NCI-H2171 treated with DMSO at 0.1 percent for 48 hours (cell line): Measurements from ENCODE around the gene GMCL1.
"Not testable (repeated sequence)": the region's sequence is repeated elsewhere in the genome, so short reads cannot be mapped to it uniquely, and the experiment has no call there.

Experiments used
- DNase-seq: peaks from one replicate; lab custom pipeline; 2025; lab: John Stamatoyannopoulos, UW

The GMCL1 gene

GRCh38 chr2:69807821-69808540 is 21.5 kb upstream of the GMCL1 start:
- no peak for DNase-seq

DNA sequence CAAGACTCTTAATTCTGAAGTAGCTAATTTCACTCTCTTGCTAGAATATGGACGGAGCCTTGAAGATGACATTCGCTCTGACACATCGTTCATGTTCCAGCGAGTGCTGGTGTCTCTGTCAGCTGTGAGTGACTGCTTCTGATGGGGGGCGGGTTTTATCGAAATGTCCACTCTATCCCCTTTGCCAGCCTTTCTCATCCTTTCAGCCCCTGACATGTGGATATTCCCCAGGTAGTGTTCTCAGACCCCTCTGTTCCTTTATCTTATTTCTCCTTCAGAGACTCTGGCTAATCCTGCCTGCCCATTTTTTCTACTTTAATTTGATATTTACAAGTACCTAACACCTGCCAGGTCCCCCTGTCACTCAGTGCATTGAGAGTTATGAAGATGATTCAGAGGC is 18.9 kb upstream of the GMCL1 start:
- peak; percentile 40 for DNase-seq

DNA sequence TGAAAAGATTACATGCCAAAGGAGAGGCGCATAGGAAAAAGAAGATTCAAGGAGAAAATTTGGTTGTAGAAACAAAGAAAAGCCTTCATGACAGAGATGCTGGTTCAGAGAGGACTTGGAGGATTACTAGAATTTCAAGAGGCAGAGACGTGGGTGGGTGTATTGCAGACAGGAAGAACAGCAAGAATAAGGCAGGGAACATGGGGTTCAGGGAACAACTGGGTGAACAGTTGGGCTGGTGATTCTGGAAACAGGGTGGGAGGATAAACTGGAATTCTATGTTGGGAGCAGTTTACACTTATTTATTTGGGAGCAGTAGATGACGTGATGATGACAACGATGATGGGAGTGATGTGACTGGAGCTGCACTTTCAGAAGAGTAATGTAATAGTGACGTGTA is 18.4 kb upstream of the GMCL1 start:
- no peak for DNase-seq

DNA sequence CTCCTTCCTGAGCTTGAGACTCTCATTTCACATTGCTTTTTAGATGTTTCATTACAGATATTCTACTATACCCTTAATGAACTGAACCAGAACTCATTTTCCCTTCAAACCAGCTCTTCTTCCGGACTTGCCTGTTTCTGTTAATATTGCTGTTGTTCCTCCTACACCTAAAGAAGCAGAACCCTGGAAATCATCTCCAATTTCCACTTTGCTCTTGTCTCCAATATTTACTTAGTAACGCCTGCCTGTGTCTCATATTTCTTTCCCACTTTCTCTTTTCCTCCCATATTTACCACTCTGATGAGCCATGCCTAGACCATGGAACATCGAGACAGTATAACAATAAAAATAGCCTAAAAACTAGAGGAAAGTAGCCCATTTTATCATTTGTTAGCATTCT is 17.9 kb upstream of the GMCL1 start:
- DNase-seq = peak; percentile 50

- no peak for DNase-seq
Observed at GRCh38 chr2:69815717-69816116, 13.7 kb upstream of the GMCL1 start.

DNA sequence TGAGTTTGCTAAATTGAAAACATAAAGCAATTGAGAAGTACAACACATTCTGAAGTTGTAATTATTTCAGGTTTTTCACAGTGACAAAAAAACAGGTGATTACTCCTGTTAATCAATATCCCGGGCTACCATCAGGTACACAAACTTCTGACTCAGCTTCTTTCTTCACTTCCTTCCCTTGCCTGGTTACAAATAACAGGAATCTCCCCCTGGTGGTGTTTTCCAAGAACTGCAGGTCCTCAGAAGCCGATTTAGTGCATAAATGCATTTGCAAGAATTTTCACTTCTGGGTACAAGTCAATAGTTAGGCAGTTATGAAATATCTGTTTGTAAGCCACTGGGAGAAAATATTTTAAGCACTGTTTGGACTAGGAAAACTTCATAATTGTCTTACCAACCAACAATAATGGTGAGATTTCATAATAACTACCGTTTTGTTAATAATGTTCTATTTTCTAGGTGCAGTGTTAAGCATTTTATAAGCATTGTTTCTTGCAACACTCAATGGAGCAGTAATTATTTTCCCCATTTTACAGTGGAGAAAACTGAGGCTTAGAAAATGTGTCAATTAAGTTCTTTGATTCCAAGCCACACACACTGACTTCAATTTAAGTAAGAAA is 12.4 kb upstream of the GMCL1 start:
- peak; percentile 89 for DNase-seq

DNA sequence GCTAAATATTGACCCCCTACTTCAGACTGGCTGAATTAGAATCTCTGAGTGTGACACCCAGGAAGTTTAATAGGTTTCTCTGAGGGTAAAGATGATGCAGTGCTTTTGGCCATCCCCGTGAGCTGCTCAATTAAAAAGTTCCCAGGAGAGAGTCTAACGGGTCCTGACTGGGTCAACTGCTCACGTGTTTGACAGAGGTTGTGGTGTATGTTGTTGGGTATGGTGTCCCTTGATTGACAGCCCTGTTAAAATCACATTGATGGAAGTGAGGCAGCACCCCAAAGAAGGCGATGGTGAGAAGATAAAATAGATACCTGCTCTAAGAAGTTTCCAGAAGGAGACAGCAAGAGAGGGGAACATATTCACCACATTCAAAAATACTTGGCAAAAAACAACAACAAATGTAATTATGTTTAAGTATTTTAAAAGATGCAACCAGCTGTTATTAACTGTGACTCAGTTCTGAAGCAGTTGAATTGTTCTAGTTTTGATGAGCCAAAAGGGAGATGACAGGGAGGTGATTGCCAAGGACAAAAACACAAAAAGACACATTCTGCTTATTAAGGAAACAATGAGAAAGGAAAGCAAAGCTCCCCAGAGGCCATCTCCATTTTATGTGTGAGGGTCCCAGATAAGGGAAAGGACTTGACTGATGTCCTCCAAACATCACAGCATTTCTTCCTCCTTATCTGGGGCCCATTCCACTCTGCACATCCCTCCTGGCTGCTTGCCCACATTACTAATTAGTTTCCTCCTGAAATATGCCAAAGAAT is 11.5 kb upstream of the GMCL1 start:
- DNase-seq = no peak

GRCh38 chr2:69827796-69828540 is 1.5 kb upstream of the GMCL1 start:
- no peak for DNase-seq

DNA sequence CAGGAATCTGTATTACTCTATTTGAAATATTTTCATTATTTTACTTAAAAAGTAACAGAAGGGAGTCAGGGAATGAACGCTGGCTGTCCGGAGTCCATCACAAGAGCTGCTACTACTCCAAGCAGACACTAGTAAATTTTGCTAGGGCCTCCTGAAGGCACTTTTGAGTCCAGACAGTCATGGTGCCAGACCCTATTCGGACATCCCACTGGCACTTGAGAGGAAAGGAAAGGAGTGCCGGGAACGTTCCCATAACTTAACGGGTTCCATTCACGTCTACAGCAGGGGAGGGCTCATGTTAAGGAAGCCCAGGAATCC is 563 bp upstream of the GMCL1 start:
- no peak for DNase-seq

DNA sequence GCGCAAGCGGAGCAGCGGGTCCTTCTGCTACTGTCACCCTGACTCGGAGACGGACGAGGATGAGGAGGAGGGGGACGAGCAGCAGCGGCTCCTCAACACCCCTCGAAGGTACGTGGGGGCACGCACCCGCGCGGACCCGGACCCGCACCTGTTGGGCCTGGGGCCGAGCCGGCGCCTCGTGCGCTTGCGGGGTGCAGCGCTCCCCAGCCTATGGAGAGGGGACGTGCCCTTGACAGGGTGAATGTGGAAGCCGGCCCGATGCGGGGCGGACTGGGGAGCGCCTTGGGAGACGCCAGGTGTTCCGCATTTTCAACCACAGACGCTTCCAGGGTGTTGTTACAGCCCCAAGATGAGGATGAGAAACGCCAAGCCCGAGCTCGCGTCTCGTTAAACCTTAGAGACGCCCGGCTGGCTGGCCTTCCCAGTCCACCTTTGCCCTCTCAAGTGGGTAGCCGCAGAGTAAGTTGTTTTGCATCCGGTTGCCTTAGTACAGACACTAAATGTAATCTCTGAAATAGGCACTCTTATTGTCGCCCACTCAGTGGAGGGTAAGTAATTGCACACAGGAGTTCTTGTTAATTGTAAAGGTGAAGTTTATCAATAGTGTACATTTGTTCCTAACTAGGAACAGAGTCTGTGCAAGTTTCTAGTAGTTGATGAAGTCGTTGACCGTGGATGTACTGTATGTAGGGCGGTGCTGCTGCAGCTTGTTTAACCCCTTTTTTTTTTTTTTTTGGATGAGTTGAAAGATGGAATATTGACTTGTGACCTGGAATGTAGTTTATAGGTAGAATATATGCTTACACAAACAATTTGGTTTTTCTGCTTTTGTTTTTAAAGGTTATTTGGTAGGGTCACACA is 815 bp downstream of the GMCL1 start:
- peak; percentile 44 for DNase-seq

- DNase-seq = not testable (repeated sequence)
Observed at GRCh38 chr2:69830906-69831241, 1.4 kb downstream of the GMCL1 start.

DNA sequence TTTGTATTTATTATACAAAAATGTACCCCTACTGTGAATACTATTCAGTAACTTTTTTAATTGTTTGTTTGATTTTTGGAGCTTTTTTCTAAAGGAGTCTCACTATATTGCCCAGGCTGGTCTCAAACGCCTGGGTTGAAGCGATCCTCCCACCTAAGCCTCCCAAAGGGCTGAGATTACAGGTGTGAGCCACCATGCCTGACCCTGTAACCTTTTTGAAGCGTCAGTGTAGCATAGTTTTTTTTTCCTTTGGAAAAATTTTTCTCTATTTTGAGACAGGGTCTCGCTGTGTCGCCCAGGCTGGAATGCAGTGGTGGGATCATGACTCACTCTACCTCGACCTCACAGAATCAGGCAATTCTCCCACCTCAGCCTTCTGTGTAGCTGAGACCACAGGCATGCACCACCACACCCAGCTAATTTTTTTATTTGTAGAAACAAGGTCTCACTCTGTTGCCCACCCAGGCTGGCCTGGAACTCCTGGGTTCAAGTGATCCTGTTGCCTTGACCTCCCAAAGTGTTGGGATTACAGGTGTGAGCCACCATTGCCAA is 2.0 kb downstream of the GMCL1 start:
- no peak for DNase-seq

GRCh38 chr2:69833752-69834151 is 4.3 kb downstream of the GMCL1 start:
- DNase-seq = no peak

DNA sequence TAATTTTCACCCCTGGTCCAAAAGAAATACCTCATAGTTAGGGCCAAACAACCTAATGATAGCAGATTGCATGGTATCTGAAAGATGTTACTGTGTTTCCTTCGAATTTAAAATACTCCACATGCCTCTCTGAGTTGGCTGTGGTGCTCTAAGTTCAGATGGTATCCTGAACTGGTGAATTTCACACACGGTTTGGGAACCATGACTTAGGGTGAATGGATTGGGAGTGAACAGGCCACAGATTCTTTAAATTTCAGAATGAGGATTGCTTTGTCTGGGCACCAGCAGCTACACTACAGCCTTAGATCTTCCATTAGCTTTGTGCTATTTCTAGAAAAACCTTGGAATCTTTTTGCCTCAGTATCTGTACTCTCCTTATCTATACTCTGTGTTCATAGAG is 6.2 kb downstream of the GMCL1 start:
- no peak for DNase-seq

DNA sequence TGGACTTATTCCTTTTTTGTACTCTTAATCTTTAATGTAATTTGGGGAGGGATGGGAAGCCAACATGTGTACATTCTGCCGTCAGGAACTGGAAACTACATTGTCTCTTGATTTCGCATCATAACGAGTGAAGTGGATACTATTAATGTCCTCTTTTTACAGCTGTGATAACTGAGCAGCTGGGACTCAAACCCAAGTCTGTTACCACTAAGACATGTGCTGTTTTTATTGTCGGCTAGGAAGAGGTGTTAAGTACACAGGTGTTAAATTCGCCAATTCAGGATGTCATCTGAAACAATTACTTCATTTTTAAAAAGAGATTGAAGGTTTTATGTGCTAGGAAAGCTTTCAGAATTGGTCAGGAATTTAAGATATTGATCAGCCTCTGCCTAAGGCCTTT is 6.9 kb downstream of the GMCL1 start:
- DNase-seq = no peak

GRCh38 chr2:69837533-69837932 is 8.1 kb downstream of the GMCL1 start:
- no peak for DNase-seq

DNA sequence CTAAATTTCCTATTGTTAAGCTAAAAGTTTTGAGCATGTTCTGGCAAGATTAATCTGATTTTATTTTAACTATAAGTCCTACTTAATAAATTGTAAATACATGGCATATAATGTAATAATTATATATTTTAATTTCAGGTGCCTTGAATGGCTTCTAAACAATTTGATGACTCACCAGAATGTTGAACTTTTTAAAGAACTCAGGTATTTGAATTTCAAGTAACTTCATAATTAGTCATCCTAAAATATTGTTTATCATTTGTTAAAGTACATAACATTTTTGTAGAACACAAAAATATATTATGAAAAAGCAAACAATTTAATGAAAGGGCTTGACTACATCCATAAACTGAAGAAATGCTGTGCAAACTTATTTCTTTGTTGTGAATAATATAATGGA is 14.5 kb downstream of the GMCL1 start:
- no peak for DNase-seq

DNA sequence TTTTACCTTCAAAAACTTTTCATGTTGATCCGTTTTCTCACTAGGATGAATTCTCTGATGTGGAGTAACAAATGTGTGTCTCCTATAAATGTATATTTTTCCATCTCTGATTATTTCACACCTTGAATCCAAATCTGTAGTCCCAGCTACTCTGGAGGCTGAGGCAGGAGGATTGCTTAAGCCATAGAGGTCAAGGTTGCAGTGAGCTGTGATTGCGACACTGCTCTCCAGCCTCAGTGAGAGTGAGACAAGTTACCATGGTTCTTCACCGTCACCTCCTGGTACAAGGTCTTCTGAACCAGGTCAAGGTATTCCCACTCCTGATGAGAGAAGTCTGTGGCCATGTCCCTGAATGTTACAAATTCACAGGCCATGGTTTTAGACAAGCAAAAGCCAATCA is 15.1 kb downstream of the GMCL1 start:
- DNase-seq = no peak

GRCh38 chr2:69846182-69847067 is 17.0 kb downstream of the GMCL1 start:
- DNase-seq = no peak

GRCh38 chr2:69847068-69847828 is 17.8 kb downstream of the GMCL1 start:
- no peak for DNase-seq
